T-helper 2 cell treated with Interferon-gamma antibody and Interleukin-4, amounts not matched to agents 5 μg/mL and 100 μg/mL, for 36 hours (primary cell): ENCODE measurements around the gene COL4A2.

Source experiments
- DNase-seq: peaks from one replicate; pipeline ENCODE4 v3.0.0; 2021; ENCODE audit warnings: low spot score
- H3K27ac Mint-ChIP-seq: one replicate; pipeline ENCODE4 v1.8.0; 2021; ENCODE audit warnings: mild to moderate bottlenecking, mixed read lengths
- H3K27me3 Mint-ChIP-seq: one replicate; pipeline ENCODE4 v1.8.0; 2021; ENCODE audit warnings: low read depth, mixed read lengths
- H3K36me3 Mint-ChIP-seq: one replicate; pipeline ENCODE4 v1.8.0; 2021; ENCODE audit warnings: low read depth, mixed read lengths
- H3K4me1 Mint-ChIP-seq: one replicate; pipeline ENCODE4 v1.8.0; 2021; ENCODE audit warnings: low read depth, mixed read lengths
- H3K4me3 Mint-ChIP-seq: one replicate; pipeline ENCODE4 v1.8.0; 2022; ENCODE audit warnings: mild to moderate bottlenecking, moderate library complexity, mixed read lengths
- H3K9me3 Mint-ChIP-seq: one replicate; pipeline ENCODE4 v1.8.0; 2021; ENCODE audit warnings: mixed read lengths

Gene COL4A2

GRCh38 chr13:110301606-110302553, 5.2 kb upstream of the COL4A2 start:
- Mint-ChIP-seq H3K27me3 (peaks cover 76% of the 10 kb centered on the region), H3K4me3 (no peak overlapping the region), H3K36me3 (no peaks in the 10 kb centered on the region), H3K9me3 (no peaks in the 10 kb centered on the region), H3K27ac (no peak overlapping the region), H3K4me1 (peaks cover 8% of the 10 kb centered on the region)
- no peak for DNase-seq

GRCh38 chr13:110302997-110303396, 4.1 kb upstream of the COL4A2 start:
- Mint-ChIP-seq H3K27me3 (peaks cover 73% of the 10 kb centered on the region), H3K9me3 (no peaks in the 10 kb centered on the region), H3K36me3 (no peaks in the 10 kb centered on the region), H3K4me1 (peaks cover 8% of the 10 kb centered on the region), H3K27ac (no peak overlapping the region), H3K4me3 (no peak overlapping the region)
- DNase-seq, result no peak

GRCh38 chr13:110303644-110304043, 3.4 kb upstream of the COL4A2 start:
- Mint-ChIP-seq H3K4me3 (no peak overlapping the region), H3K27ac (no peak overlapping the region), H3K4me1 (peaks cover 5% of the 10 kb centered on the region), H3K27me3 (peaks cover 73% of the 10 kb centered on the region), H3K36me3 (no peaks in the 10 kb centered on the region), H3K9me3 (no peaks in the 10 kb centered on the region)
- DNase-seq, result no peak

DNA sequence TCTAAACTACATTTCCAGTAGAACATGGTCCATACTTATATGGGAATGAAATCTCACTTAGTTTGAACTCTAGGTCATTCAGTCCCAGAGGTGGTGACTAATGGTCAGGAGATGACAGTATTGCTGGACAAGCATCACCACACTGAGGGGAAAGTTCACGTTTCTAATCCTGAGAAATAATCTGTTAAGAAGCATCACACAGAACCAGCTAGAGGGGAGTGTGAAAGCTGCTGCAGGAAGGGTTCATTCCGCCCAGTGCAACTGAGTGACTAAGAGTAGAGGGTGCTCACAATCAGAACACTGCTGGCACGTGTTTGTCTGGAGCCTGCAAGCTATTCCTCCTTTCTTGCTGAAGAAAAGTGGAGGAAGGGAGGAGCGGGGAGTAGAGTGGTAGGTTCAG, 2.8 kb upstream of the COL4A2 start:
- Mint-ChIP-seq H3K4me1 (peaks cover 2% of the 10 kb centered on the region), H3K9me3 (no peaks in the 10 kb centered on the region), H3K36me3 (no peaks in the 10 kb centered on the region), H3K27me3 (peaks cover 75% of the 10 kb centered on the region), H3K4me3 (no peak overlapping the region), H3K27ac (no peak overlapping the region)
- no peak for DNase-seq

- no peak overlapping the region for H3K27ac Mint-ChIP-seq
- peaks cover 79% of the 10 kb centered on the region for H3K27me3 Mint-ChIP-seq
- H3K36me3 Mint-ChIP-seq, result no peaks in the 10 kb centered on the region
- H3K9me3 Mint-ChIP-seq, result no peaks in the 10 kb centered on the region
- no peak overlapping the region for H3K4me3 Mint-ChIP-seq
- no peak for DNase-seq
- peaks cover 2% of the 10 kb centered on the region for H3K4me1 Mint-ChIP-seq
Observed at GRCh38 chr13:110305001-110305400, 2.1 kb upstream of the COL4A2 start.

DNA sequence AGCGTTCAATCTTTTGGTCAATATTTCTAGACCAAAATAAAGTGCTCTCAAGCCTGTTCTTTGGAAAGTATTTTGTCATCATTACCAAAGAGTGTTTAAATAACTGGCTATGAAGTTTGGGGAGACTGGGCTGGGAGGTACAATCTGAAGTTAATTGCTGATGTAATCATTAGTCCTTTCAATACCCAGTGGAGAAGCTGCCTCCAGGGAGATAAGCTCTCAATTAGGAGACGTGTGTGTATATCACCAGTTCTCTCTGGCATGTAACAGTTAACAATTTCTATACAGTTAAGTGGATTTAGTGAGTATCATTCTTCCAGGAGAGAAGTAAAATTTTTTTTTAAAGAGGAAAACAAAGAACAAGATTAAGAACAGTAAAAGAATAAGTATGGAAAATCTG, 1.5 kb upstream of the COL4A2 start:
- H3K9me3 Mint-ChIP-seq, result no peaks in the 10 kb centered on the region
- no peaks in the 10 kb centered on the region for H3K36me3 Mint-ChIP-seq
- no peak overlapping the region for H3K4me3 Mint-ChIP-seq
- peaks cover 2% of the 10 kb centered on the region for H3K4me1 Mint-ChIP-seq
- DNase-seq, result no peak
- no peak overlapping the region for H3K27ac Mint-ChIP-seq
- peaks cover 80% of the 10 kb centered on the region for H3K27me3 Mint-ChIP-seq

DNA sequence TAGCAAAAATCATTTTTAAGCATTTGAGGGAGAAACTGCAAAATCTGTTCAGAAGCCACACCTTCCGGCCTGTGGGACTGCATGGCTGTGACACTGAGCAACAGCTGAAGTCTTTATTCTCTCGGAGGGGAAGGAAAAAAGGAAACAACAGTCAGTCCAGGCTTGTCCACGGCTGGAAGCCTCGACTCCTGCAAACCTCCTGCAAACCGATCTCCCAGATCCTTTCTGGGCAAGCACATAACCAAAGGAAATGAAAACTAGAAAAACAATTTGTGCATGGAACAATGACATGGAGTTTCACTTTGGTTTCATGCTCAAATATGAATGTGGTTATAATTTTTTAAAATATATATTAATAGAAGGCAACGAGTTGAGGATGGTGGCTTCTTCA, 1.1 kb upstream of the COL4A2 start:
- no peak overlapping the region for H3K27ac Mint-ChIP-seq
- H3K9me3 Mint-ChIP-seq, result no peaks in the 10 kb centered on the region
- no peak for DNase-seq
- no peaks in the 10 kb centered on the region for H3K36me3 Mint-ChIP-seq
- no peak overlapping the region for H3K4me3 Mint-ChIP-seq
- peaks cover 82% of the 10 kb centered on the region for H3K27me3 Mint-ChIP-seq
- peaks cover 2% of the 10 kb centered on the region for H3K4me1 Mint-ChIP-seq

- H3K4me1 Mint-ChIP-seq, result peaks cover 2% of the 10 kb centered on the region
- peaks cover 82% of the 10 kb centered on the region for H3K27me3 Mint-ChIP-seq
- H3K4me3 Mint-ChIP-seq, result no peak overlapping the region
- no peak for DNase-seq
- no peak overlapping the region for H3K27ac Mint-ChIP-seq
- no peaks in the 10 kb centered on the region for H3K9me3 Mint-ChIP-seq
- no peaks in the 10 kb centered on the region for H3K36me3 Mint-ChIP-seq
Observed at GRCh38 chr13:110306340-110306959, 634 bp upstream of the COL4A2 start.

GRCh38 chr13:110307767-110308655, 927 bp downstream of the COL4A2 start:
- no peaks in the 10 kb centered on the region for H3K36me3 Mint-ChIP-seq
- DNase-seq, result no peak
- no peak overlapping the region for H3K4me3 Mint-ChIP-seq
- H3K27ac Mint-ChIP-seq, result no peak overlapping the region
- no peaks in the 10 kb centered on the region for H3K9me3 Mint-ChIP-seq
- peaks cover 80% of the 10 kb centered on the region for H3K27me3 Mint-ChIP-seq
- peaks cover 2% of the 10 kb centered on the region for H3K4me1 Mint-ChIP-seq

GRCh38 chr13:110308656-110309359, 1.7 kb downstream of the COL4A2 start:
- no peak overlapping the region for H3K4me3 Mint-ChIP-seq
- peaks cover 73% of the 10 kb centered on the region for H3K27me3 Mint-ChIP-seq
- peaks cover 2% of the 10 kb centered on the region for H3K4me1 Mint-ChIP-seq
- no peaks in the 10 kb centered on the region for H3K36me3 Mint-ChIP-seq
- no peaks in the 10 kb centered on the region for H3K9me3 Mint-ChIP-seq
- no peak for DNase-seq
- H3K27ac Mint-ChIP-seq, result no peak overlapping the region

DNA sequence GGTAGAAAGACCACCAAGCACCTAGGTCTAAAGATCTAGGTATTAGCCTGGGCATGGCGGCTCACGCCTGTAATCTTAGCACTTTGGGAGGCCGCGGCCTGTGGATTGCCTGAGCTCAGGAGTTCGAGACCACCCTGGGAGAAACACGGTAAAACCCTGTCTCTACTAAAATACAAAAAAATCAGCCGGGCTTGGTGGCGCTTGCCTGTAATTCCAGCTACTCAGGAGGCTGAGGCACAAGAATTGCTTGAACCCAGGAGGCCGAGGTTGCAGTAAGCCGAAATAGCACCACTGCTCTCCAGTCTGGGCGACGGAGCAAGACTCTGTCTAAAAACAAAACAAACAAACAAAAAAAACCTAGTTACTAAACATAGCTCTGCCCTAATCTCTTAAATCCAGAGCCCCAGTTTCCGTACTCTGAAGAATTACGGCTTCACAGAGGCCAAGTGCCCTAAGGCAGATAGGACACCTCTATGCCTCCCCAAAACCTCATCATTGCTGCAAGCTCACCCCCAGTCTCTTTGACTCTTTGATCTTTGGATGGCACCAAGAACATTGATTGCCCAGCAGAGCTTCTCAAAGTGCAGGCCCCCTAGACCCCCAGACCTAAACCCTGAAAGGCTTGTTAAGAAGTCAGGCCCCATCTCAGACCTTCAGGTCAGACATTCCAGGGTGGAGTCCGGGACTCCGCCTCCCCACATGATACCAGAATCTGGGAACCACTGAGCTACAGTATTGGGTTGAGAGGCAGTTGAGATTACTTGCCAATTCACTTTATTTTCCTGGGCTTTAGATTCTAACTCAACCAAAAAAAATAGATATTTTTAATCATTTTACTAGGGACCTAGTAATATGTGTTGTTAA, 2.8 kb downstream of the COL4A2 start:
- no peak for DNase-seq
- Mint-ChIP-seq H3K27ac (no peak overlapping the region), H3K4me3 (no peak overlapping the region), H3K27me3 (peaks cover 66% of the 10 kb centered on the region), H3K36me3 (no peaks in the 10 kb centered on the region), H3K4me1 (peaks cover 2% of the 10 kb centered on the region), H3K9me3 (no peaks in the 10 kb centered on the region)

DNA sequence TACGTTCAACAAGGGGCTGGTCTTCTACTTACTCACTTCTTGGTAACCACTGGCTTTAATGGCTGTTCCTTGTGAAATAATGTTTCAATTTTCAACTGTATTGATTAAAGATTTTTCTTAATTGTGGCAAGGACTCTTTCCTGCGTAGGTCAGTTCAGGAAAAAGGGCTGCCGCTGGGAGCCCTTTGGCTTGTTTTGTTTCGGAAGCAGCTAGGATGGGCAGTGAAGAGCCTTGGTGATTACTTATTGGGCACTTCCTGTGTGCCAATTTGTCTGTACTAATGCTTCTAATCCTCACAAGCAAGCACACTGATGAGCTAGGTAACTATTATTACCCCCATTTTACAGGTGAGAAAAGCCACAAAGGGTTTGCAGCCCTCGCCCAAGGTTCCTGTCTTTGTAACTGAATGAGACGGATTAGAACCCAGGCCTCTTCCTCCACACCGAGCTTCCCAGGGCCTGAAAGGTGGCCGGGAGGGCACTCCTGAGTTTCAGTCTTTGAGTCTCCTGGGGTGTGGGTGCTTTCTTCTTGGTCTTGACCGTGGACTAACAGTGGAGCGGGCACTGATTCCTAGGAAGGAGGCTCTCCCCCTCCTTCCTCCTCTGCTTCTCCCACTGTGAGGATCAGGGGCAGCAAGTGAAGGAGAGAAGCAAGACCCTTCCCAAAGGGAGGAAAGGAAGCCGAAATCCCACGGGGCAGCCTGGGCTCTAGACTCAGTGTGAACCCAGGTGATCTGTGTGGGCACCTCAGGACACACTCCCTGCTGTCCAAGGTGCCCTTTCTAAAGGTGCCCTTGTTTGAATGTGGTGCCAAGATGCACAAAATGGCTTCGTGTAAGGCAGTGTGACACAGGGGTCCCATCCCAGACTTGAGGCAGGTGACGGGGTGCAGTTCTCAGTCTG, 3.7 kb downstream of the COL4A2 start:
- H3K36me3 Mint-ChIP-seq, result no peaks in the 10 kb centered on the region
- H3K4me3 Mint-ChIP-seq, result no peak overlapping the region
- no peaks in the 10 kb centered on the region for H3K9me3 Mint-ChIP-seq
- peaks cover under 1% of the 10 kb centered on the region for H3K4me1 Mint-ChIP-seq
- H3K27me3 Mint-ChIP-seq, result peaks cover 60% of the 10 kb centered on the region
- DNase-seq, result no peak
- H3K27ac Mint-ChIP-seq, result no peak overlapping the region
